Measurements from ENCODE around the gene TPCN1.

The TPCN1 gene

DNA sequence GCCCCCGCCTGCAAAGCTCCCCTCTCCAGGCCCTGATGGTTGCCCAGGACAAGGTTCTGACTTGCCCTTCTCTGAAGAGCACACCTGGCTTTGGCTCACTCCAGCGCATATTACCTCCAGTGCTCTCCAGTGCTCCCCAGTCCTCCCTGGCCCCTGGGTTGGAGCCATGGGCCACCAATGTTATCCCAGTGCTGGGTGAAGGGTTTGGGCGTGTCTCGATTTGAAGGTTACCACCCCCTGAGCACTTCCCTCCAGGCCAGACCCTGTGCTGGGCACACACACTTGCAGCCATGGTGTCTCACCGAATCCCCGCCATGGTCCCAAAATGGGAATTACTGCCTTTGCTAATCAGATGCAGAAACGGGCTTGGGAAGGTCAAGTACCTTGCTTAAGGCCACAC lies 24.7 kb upstream of the TPCN1 start:
- TF ChIP-seq, protein P1, sequence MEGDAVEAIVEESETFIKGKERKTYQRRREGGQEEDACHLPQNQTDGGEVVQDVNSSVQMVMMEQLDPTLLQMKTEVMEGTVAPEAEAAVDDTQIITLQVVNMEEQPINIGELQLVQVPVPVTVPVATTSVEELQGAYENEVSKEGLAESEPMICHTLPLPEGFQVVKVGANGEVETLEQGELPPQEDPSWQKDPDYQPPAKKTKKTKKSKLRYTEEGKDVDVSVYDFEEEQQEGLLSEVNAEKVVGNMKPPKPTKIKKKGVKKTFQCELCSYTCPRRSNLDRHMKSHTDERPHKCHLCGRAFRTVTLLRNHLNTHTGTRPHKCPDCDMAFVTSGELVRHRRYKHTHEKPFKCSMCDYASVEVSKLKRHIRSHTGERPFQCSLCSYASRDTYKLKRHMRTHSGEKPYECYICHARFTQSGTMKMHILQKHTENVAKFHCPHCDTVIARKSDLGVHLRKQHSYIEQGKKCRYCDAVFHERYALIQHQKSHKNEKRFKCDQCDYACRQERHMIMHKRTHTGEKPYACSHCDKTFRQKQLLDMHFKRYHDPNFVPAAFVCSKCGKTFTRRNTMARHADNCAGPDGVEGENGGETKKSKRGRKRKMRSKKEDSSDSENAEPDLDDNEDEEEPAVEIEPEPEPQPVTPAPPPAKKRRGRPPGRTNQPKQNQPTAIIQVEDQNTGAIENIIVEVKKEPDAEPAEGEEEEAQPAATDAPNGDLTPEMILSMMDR (IDR thresholded peaks at IDR 0.05; ENCODE audit: control insufficient read depth, insufficient read depth, low read depth, low read length, missing control alignments), result no peak
- no peak overlapping the region for H3K4me3 ChIP-seq (ENCODE audit: control insufficient read depth, low read depth, low read length)
- DNase-seq (ENCODE audit: low read depth), result no peak

DNA sequence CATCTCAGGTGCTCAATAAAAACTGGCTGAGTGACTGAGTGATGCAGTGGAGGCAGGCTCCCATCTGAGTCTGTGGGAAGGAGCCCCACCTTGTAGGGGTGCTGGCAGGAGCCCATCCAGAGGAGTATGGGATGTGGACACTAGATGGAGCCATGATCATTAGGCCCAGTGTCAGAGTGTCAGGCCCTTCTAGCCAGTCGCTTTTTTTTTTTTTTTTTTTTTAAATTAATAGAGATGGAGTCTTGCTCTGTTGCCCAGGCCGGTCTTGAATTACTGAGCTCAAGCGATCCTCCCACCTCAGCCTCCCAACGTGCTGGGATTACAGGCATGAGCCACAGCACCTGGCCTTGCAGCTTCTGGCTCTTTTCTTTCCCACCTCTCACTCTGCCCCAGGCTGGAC lies 24.3 kb upstream of the TPCN1 start:
- DNase-seq (ENCODE audit: low read depth), result no peak
- no peak overlapping the region for H3K4me3 ChIP-seq (ENCODE audit: control insufficient read depth, low read depth, low read length)
- TF ChIP-seq, protein P1 (IDR thresholded peaks at IDR 0.05; ENCODE audit: control insufficient read depth, insufficient read depth, low read depth, low read length, missing control alignments), result peak; percentile 87

DNA sequence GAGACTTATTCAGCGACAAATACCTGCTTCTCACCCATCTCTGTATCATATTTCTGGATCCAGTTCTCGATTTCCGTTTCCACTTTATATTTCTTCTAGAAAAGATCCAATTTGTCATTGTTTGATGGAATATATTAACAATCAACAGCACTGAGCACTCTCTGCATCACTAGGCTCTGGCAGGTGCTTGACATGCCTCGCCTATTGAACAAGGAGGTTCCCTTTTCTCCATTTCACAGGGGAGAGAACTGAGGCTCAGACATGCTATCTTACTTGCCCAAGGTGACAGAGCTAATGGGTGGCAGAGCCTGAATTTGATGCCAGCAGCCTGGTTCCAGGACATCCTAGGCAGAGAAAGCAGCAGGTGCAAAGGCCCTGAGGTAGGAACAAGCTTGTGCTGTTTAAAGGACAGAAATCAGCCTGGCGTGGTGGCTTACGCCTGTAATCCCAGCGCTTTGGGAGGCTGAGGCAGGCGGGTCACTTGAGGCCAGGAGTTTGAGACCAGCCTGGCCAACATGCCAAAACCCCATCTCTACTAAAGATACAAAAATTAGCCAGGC lies 23.7 kb upstream of the TPCN1 start:
- DNase-seq (ENCODE audit: low read depth), result no peak
- no peak overlapping the region for H3K4me3 ChIP-seq (ENCODE audit: control insufficient read depth, low read depth, low read length)
- TF ChIP-seq, protein P1 (IDR thresholded peaks at IDR 0.05; ENCODE audit: control insufficient read depth, insufficient read depth, low read depth, low read length, missing control alignments), result no peak

DNA sequence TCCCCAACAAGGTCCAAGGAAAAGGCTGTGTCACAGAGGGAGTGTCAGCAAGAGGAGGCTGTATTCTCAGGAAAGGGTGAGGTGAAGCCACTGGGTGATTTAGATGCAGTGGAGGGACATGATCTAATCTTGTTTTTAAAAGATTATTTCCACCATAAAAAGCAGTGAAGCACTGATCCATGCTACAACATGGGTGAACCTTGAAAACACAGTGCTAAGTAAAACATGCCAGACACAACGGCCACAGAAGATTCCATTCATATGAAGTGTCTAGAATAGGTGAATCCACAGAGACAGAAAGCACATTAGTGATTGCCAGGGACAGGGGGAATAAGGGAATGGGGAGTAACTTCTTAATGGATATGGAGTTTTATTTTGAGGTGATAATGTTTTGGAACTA lies 23.0 kb upstream of the TPCN1 start:
- TF ChIP-seq, protein P1 (IDR thresholded peaks at IDR 0.05; ENCODE audit: control insufficient read depth, insufficient read depth, low read depth, low read length, missing control alignments), result no peak
- no peak overlapping the region for H3K4me3 ChIP-seq (ENCODE audit: control insufficient read depth, low read depth, low read length)
- DNase-seq (ENCODE audit: low read depth), result no peak

DNA sequence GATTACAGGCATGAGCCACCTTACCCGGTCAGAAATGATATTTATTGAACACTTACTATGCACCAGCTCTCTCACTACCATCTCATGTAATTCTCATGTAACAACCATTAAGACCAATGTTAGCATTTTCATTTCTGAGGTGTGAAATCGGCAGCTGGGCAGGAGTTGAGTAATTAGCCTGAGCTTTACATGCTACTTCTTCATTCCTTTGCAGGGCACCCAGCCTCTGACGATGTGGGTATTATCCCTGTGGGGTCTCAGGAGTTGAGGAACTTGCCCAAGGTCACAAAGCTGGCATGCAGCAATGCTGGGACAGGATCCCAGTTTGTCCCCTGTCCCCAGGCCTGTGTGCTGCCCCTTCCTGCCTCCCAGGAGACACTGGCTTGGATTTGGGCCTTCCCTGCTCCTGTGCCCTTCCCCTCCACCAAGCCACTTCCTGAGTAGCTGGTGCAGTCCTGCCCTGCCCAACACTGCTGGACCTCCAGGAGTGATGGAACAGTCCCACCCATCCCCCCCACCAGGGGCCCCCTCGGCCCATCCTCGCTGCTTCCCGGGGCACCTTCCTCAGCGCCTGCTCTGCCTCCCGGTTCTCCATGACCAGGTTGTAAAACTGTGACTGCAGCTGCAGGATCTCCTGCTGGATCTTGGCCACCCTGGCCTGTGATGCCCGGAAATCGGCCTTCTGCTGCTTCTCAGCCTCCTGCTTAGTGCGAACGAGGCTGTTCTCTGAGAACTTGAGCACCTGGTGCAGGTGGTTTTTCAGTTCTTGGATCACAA lies 21.1 kb upstream of the TPCN1 start:
- TF ChIP-seq, protein P1 (IDR thresholded peaks at IDR 0.05; ENCODE audit: control insufficient read depth, insufficient read depth, low read depth, low read length, missing control alignments), result no peak
- DNase-seq (ENCODE audit: low read depth), result no peak
- no peak overlapping the region for H3K4me3 ChIP-seq (ENCODE audit: control insufficient read depth, low read depth, low read length)

DNA sequence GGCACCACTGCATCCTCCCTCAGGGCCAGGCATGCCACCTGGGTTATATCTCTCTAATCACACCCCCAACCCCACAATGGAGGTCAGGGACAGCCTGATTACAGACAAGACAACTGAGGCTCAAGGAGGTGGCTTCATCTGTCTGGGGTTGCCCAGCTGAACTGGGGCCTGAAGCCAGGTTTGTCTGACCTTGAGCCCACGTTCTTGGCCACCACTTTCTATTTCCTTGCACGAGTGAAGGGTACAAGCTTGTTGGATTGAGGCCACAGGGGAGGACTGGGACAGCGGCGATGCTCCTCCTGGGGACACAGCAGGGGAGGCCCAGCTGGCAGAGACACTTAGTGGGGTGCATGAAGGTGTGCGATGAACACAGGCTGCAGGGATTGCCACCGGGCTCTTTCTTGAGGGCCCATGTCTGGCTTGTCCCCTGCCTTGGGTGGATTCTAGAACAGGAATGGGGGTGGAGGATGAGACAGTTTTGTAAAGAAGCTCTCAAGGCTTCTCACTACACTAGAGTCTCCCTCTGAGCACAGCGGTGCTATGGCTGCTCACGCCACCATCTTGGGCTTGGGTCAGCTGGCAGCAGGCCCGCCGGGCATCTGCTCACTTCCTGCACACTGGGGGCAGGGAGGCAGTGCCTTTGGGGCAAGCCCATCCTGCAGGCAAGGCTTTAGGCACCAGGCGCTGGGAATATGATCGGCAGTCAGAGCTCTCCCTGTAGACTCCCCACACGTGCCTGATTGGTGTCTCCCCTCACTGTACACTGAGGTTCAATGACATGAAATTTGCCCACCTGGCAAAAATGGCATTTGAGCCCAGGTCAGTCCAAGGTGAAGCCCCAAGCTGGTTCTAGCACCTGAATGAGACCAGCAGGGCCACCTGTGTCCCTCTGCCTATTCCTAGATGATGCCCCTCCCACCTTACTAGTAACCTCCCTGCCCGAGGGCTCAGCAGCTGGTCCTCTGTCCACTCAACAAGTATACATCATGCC lies 19.8 kb upstream of the TPCN1 start:
- TF ChIP-seq, protein P1 (IDR thresholded peaks at IDR 0.05; ENCODE audit: control insufficient read depth, insufficient read depth, low read depth, low read length, missing control alignments), result no peak
- H3K4me3 ChIP-seq (ENCODE audit: control insufficient read depth, low read depth, low read length), result no peak overlapping the region

More for the DNA sequence above, 19.8 kb upstream of the TPCN1 start:
- no peak for DNase-seq (ENCODE audit: low read depth)
